Hematopoietic multipotent progenitor cell (in vitro differentiated cells): Measurements from ENCODE around the gene CRNKL1. TPM values are rescaled to one million over a fixed set of nuclear protein-coding genes. Genes with fewer than 3 reads are reported as not detected.

Experiments used
- DNase-seq, 3 donors: peaks; one replicate each; pipeline ENCODE4 v3.0.0-alpha.2; 2011 to 2015; ENCODE audit warnings: low read depth in 2 of 3, low spot score in 2 of 3
- total RNA-seq: library from RNA; depleted of rRNA; stranded (reverse); fragments of >200 nt; gene quantifications from one replicate; pipeline ENCODE4 v1.2.3, GENCODE V29; 2012

Gene CRNKL1
- total RNA-seq, 1 donor, result 10.2 TPM

DNA sequence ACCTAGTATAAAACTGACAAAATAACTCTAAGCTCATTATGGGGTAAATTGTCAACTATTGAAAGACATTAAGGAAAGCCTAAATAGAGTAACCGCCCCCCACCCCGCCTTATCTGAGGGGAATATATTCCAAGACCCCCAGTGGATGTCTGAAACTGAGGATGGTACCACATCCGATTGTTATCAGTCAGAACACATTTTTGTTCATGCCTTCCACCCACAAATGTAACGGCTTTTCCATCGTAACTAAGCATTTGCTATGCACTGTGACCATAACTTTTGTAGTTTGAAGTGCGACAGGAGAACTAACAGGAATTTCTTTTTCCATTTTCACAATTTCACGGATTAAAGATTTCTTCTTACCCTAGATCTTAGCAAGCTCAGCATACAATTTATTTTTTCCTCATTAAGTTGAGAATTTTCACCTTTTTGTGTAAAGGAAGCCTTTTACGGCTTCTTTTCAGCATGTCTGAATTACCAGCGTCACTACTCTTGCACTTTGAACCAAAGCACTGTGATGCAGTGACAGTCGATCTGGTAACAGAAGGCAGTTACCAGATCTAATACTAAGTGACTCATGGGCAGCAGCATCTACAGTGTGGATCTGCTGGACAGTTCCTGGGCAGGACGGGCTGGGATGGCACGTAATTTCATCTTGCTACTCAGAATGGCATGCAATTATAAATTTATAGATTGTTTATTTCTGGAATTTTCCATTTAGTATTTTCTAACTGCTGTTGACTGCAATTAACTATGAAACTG lies 11.9 kb upstream of the CRNKL1 start:
- peak in 2 of 3 donors; percentile 7 to 48 for DNase-seq

DNA sequence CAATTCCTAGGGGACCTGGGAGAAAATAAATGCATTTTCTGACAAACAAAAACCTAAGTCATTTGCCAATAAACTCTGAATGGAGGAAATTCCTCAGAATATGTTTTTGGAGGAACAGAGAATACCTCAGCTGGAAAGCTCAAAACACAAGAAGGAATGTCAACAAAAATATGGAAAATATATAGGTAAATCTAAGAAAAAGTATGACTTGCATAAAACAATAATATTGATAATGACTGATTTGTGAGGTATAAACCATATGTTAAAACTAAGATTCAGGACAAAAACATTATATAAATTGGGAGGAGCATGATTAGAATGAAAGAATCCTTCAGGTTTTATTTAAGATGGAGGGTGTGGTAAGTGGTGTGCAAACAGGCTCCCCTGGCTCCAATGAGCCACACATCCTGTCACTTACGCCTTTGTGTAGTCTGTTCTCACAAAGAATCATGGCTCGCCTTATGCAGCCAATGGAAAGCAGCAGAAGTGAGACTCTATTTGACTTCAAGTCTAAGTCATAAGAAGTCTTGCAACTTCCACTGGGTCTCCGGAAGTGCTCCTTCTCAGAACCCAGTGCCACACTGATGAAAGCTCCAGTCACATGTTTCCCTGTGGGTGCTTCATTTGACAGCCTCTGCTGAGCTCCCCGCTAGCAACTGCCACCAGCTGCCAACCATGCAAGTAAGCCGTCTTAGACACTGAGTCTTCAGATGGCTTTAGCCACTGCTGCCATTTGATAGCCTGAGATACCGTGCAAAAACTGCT lies 8.2 kb upstream of the CRNKL1 start:
- DNase-seq, result no peak

DNA sequence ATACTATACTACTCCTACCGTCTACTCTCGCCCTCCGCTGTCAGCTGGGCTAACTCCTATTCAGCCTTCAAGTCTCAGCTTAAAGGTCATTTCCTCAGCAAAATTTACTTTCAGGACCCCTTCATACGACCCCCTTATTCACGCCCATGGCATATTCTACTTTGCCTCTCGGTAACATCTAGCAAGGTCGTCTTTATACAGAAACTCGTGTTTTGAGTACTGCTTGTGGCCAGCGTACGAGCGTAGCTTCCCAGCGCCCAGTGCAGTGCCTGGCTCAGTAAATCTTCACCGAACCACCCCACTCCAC lies 546 bp downstream of the CRNKL1 start:
- DNase-seq, result no peak

DNA sequence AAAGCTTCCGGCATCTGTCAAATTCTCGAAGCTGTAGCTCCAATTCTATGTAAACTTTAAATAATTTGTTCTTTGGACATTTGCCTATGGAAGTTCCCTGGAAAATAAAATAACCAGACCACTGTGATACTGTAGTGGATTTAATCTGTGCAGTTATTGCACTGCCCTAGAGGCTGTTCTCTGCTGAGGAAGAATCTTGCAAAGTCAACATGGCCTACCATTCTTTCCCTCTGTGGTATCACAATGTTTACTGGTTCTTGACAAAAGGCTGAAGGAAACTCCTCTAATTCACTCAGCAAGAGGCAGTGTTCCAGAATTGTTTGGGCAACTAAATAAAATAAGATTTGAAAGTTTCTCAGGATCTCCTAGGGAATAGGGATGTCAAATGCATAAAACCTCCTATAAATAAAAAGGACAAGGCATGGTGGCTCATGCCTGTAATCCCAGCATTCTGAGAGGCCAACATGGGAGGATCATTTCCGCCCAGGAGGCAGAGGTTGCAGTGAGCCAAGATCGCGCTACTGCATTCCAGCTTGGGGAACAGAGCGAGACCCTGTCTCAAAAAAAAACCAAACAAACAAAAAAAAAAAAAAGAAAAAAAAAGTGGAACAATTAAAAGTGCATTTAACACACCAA lies 12.4 kb downstream of the CRNKL1 start:
- no peak for DNase-seq

DNA sequence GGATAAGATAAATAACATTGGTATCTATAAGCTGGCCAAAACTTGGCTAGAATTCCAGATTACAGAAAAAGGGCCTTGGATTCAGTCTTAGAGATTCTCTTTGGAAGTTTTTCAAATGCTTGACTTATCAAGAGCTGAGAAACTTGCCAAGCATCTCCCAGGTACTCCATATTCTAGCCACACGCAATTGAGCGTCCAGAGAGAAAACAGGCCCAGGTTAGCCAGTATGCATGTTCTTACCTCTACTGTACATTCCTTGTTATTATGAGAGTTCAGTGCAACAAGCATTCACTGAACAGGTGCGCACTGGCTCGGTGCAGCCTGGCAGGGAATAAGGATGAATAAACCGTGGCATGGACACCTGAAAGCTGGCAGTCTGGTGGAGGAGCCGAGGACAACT lies 13.7 kb downstream of the CRNKL1 start:
- no peak for DNase-seq

DNA sequence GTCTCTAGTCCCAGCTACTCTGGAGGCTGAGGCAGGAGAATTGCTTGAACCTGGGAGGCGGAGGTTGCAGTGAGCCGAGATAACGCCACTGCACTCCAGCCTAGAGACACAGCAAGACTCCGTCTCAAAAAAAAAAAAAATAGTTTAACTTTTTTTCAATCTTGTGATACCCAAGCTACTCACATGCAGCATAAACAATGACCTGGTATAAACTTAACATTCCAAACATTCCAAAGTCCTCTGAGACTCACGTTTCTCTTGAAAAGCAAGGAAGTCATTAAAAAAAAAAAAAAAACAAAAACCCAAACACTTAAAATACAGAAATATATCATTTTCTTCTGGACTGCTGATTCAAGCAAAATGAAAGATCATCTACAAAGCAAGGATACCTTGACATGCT lies 14.3 kb downstream of the CRNKL1 start:
- DNase-seq, result no peak

DNA sequence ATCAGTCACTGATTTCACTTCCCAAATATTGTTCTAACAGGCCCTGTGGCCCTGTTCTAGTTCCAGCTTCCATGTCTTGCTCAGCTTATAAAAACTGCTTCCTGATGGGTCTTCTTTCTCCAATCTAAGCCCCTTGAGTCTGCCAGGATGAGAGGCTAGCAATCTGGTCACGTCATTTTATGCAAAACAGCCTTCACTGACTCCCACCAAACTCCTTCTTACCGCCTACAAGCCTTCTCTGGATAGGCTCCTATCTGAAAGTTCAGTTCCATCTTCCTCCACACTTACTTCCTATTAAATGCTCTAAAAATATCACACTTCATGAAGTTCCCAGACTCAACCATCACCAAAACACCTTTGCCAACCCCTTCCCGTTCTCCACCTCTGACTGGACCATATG lies 15.5 kb downstream of the CRNKL1 start:
- no peak for DNase-seq

DNA sequence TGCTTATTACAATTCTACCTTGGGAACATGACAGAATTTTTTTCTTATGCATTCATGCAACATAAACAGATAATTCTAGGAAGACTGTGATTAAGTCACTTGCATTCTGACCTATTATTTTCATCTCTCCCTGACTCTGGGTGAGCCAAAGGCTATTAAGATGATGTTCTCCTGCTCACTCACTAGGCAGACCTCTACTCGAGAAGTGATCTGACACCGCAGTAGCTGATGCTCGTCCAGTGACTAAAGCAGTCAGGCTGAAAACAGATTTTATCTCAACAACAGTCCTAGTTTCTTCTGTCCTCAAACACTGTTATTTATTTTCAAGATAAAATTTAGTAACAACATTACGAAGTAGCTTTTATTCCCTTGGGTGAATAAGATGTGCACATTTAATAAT lies 17.8 kb downstream of the CRNKL1 start:
- no peak for DNase-seq

DNA sequence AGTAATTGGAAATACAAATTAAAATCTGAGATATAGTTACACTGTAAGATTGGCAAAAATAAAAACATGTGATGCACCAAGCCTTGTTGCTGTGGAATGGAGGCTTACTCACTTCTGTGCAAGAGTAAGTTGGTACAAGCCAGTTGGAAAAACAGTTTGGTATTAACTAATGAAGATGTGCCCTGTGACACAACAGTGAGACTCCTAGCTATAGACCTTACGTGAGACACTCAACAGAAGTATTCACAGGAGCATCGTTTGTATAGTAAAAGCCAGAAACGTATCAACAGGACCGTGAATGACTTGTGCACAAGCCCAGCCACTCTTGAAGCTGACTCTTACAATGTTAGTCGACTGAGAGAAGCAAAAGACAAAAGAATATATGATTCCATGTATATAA lies 20.5 kb downstream of the CRNKL1 start:
- no peak for DNase-seq

DNA sequence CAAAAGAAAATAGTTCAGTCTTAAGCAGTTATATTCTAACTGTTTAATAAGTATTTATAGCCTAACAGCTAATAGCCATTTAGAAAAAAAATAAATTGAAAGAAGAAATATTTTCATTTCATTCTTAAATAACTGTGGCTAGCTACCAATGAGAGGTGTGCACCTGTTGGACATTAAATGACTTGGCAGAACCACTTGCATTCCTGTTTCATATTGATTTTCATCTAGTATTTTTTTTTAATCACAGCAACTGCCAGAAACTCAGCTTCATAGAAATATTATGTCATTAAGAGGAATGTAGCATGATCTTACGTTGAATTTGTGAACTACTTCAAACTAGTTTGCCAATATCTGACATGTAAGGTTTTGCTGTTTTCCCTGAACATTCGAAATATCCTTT lies 25.0 kb downstream of the CRNKL1 start:
- no peak for DNase-seq

DNA sequence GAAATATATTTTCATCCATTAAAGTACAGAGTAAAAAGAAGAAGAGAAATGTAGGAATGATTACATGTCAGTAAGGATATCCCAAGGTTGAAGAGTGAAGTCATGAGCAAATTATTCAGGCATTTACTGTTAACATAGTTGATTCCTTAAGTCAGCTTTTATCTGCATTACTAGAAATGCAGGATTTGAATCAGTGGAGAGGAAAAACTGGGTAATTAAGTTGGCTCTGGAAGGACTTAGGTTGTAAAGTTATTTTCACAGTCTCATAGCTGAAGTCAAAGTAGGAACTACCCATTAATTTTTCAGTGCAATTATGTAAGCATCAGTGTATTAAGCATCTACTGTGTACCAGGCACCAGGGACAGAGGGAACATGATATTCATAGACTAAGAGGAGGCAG lies 27.3 kb downstream of the CRNKL1 start:
- DNase-seq, result no peak

DNA sequence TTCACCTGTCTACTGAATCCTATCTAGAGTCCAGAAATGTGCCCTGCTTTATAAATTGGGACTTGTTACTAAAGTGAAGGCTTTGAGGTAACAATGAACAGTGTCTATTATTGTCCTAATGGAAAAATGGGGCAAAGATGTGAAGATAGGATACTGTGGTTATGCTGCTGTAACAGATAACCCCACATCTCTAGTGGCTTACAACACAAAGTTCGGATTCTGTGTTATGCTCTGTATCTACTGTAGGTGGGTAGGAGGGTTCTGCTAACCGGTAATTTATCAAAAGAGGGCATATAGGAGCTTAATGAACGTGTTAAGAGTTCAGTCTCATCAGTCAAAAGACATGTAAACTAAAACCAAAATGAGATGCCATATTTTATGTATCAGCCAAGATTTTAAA lies 28.9 kb downstream of the CRNKL1 start:
- DNase-seq, result no peak

DNA sequence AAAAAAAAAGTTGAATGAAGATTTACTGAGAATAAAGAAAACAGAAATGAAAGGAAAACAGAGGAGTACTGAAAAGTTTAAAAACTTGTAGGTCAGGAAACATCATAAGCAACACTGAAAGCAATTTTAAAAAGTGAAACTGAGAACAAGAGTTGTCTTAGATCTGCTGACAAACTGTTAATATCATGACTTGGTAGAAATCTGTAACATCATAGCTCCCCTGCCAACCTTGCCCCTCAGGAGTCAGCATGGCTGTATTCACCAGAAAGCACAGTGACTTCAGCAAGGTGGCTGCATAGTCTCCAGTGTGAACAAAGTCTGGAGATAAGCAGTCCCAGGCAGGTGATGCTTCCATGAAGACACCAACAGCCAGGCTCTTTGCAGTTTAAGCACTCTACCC lies 29.8 kb downstream of the CRNKL1 start:
- DNase-seq, result no peak

DNA sequence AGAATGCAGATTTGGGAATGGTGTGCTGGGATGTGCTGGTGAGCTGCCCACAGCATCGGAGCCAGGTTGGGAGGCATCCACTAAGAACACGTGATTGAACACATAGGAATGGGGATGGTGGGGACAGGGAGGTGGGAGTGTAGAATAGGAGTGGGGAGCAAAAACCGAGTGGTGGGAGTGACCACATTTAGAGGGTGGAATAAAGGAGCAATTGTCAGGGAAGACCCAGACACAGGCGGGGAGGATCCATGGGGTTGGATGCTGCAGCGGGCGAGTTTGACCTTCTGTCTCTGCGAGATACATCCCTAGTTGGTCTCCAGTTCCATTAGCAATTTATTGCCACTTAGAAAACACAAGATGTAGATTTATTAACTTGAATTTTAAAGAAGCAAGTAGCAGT lies 30.4 kb downstream of the CRNKL1 start:
- DNase-seq, result no peak

DNA sequence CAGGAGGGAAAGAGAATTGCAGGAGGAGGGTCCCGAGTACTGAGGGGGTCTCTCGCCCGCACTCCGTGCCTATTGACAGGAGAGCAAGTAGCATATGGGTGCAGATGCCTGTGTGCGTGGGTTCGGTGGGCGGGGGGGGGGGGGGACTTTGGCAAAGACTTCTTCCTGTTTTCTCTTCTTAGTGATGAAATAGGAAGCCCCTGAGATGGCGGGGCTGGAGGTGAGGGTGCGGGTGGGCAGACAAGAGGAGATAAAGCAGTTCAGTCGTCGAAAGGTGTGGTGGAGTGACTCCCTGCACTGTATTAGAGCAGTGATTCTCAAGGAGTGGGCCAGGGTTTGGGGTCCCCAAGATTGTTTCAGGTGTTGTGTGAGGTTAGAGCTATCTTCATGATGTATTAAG lies 31.4 kb downstream of the CRNKL1 start:
- DNase-seq, result peak in 2 of 3 donors; percentile 10 to 21

DNA sequence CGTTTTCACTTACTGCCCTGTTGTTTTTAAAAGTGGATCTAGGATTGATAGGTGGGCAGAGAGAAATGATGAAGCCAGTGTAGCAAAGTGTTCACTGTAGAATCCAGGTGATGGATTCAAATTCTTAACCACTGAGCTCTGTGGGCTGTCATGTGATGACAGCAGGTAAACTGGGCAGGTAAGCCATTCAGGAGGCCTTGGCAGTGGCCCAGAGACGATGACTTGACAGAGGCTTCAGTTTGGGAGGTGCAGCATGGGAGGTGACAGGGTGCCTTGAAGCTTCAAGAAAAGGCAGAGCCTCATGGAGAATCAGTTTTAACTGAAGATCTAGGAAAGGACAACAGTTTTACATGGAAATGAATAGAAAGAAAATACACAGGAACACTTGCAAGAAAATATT lies 33.1 kb downstream of the CRNKL1 start:
- no peak for DNase-seq

DNA sequence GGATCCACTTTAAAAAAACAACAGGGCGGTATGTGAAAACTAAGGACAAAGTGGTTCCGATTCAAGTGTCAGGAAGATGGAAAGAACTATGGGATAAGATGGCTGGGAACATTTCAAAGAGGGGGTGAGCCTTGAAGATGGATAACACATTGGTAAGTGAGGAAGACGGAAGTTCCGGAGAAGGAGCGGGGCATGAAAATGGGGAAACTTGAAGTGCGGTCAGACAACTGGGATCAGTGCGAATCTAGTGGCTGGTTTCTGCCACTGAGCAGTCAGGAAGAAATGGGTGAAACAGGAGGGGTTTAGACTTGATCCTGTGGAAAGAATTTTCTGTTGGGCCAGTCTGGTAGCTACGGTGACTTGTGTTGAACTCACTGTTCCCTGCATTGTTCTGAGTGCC lies 33.9 kb downstream of the CRNKL1 start:
- DNase-seq, result no peak

DNA sequence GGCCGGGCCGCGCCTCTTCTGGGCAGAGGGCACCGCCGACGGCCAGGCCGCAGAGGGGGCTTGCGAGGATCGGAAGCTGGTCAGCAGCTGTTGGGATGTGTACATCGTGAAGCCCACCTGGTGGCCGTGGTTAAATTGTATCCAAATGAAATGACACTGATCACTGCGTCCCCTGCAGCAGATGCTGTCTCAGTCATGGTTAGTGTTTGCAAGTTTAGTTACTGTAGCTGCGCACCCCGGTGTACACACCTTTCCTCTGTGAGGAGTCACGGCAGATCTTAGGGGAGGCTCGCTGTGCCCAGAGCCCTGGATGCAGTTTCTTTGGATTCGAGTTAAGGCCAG lies 34.5 kb downstream of the CRNKL1 start:
- DNase-seq, result peak; percentile 5 to 32 (median 23)

DNA sequence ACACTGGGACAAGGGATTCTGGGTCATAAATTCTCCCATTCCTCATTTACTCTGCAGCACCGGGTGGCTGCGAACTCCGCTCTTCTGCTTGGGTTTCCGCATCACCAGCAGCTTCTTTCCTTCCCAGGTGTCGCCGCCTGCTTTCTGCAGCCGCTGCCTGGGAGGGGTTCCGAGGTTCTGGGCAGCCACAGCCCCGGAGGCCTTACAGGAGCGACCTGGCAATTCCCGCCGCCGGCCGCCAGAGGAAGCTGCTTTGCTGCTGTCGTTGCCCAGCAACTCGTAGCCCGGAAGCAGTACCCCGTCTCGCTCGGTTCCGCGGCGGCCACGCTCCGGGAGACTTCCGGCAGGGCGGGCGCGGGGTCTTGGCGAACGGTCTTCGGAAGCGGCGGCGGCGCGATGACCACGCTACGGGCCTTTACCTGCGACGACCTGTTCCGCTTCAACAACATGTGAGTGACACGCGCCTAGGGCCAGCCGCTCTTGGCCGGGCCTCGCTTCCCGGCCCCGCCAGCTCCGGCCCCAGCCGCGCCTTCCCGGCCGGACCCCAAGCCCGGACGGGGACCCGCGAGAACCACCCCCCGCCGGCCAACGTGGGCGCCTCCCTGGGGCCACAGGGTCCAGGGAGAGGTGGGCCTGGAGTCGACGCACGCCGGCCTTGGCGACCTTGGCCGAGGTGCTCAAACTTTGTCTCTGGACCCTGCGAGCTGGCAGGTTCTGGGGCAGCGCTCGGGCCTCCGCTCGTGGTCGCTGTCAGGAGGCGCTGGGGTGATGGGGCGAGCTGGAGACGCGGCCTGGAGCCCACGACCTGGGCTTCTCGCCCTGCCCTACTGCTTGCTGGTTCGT lies 35.0 kb downstream of the CRNKL1 start, which contains the start of gene NAA20:
TSS of gene NAA20 (plus strand) at position 362 of the 843 bp plus-strand sequence. CDS start at position 397, 35 bp downstream.
- DNase-seq, result peak; percentile 66 to 92 (median 90)

DNA sequence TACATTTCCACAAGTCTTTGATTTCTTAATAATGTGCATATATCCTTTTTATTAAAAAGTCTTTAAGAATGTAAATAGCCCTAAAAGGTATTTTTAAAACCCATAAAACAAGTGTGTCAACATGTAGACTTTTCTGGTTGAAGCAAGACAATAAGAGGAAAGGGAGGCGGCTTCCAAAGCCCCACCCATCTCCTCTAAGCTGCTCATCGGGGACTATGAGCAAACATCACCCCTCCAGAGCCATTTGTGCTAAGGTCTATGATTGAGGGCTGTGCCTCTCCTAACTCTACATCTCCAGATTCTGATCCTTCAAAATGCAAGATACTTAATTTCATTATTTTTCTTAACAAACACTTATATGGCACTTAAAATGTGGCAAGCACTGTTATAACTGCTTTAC lies 37.6 kb downstream of the CRNKL1 start:
- no peak for DNase-seq

DNA sequence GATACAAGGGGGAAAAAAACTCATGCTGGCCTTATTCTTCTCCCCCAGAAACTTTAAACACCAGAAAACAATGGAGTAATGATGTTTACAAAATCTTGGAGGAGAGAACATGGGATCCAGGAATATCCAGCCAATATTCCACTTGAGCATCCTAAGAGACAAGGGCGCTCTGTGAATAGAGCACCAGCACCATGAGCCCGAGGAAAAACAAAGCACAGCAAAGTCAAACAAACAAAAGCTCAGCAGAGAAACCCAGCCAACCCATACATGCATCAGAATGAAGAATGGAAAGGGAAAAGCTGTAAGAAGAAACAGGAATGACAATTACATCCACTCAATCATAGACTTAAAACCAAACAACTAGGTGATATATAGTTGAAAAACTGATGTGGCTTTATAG lies 39.7 kb downstream of the CRNKL1 start:
- no peak for DNase-seq
